ENCODE data around the gene CHTF18.

DNA sequence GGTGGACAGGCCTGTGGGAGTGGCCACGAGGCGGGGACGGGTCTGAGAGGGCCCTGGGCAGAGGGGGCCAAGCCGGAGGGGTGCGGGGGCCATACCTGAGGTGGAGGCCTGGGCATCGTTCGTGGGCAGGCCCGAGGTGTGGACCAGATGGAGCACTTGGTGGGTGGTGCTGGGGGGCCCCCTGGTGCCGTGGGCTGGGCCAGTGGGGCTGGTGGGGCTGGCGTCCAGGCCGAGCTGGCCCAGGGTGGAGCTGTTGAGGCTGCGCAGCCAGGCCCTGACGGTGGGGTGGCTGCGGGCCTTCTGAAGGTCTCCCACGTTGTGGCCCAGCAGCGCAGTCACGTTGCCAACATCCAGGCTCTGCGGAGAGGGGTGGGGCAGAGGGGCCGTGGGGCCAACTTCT is 18.5 kb upstream of the CHTF18 start:
- TF ChIP-seq POLR2A (IDR thresholded peaks at IDR 0.05), result no peak
- no peak for TF ChIP-seq POLR2AphosphoS5 (IDR thresholded peaks at IDR 0.05)
- TF ChIP-seq, protein P1, sequence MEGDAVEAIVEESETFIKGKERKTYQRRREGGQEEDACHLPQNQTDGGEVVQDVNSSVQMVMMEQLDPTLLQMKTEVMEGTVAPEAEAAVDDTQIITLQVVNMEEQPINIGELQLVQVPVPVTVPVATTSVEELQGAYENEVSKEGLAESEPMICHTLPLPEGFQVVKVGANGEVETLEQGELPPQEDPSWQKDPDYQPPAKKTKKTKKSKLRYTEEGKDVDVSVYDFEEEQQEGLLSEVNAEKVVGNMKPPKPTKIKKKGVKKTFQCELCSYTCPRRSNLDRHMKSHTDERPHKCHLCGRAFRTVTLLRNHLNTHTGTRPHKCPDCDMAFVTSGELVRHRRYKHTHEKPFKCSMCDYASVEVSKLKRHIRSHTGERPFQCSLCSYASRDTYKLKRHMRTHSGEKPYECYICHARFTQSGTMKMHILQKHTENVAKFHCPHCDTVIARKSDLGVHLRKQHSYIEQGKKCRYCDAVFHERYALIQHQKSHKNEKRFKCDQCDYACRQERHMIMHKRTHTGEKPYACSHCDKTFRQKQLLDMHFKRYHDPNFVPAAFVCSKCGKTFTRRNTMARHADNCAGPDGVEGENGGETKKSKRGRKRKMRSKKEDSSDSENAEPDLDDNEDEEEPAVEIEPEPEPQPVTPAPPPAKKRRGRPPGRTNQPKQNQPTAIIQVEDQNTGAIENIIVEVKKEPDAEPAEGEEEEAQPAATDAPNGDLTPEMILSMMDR (IDR thresholded peaks at IDR 0.05), result no peak
